Activated CD4-positive, alpha-beta T cell treated with anti-CD3 and anti-CD28 coated beads, Interleukin-2, amount 50 U/mL, for 4 hours (primary cell): ENCODE measurements around the gene ZNF837.

Experiments
- DNase-seq, 2 experiments: peaks; one replicate each; pipeline ENCODE4 v3.0.0-alpha.2; 2020

ZNF837 gene

DNA sequence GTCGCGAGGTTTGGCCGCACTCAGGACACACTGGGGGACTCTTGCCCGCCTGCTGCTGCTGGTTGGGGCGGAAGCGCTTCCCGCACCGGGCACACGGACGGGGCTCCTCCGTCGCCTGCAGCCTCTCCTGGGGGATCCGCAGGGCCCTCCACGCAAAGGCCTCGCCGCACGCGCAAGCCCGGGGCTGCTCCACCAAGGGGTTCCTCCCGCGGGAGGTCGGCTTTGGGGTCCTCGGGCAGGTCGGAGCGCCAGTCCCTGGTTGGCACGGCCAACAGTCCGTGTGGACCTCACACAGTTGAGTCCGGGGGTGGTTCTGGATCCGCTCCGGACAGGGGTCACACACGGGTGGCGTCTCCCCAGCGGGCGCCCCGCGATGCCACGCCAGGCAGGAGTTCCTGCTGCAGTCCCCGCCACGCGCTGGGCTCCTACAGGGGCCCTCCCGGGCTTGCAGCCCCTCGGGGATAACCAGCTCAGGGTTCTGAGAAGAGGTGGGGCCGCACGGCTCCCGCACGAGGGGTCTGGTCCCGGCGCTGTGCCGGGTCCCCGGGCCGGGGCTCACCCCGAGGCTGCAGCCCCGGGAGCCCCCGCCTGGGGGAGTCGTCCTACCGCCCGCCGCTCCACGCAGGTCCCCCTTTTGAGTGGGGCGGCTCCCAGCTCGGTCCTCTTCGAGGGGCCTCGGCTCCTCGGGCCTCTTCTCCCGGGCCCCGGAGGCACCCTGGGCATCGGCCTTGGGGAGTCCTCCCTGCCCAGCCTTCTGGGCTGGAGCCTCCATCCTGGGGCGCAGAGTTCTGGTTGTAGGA lies 12.1 kb downstream of the ZNF837 start:
- DNase-seq, result no peak

DNA sequence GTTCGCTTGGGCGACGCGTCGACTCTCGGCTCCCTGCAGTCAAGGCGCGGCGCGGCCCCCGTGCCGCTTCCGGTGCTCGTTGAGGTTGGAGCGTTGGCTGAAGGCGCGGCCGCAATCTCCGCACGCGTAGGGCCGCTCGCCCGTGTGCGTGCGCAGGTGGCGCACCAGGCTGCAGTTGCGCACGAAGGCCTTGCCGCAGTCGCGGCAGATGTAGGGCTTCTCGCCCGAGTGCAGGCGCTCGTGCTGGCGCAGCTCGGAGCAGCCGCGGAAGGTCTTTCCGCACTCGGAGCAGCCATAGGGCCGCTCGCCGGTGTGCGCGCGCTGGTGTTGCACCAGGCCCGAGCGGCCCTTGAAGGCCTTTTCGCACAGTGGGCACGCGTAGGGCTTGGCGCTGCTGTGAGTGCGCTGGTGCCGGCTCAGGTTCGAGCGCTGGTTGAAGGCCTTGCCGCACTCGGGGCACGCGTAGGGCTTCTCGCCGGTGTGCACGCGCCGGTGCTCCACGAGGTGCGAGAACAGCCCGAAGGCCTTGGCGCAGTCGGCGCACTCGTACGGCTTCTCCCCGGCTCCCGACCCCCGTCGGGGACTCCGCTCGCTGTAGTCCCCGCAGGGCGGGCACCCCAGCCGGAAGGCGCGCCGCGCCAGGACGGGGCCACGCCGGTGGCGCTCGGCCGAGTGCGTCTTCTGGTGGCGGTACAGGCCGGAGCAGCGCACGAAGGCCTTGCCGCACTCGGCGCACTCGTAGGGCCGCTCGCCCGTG lies 13.0 kb downstream of the ZNF837 start:
- DNase-seq, result no peak

DNA sequence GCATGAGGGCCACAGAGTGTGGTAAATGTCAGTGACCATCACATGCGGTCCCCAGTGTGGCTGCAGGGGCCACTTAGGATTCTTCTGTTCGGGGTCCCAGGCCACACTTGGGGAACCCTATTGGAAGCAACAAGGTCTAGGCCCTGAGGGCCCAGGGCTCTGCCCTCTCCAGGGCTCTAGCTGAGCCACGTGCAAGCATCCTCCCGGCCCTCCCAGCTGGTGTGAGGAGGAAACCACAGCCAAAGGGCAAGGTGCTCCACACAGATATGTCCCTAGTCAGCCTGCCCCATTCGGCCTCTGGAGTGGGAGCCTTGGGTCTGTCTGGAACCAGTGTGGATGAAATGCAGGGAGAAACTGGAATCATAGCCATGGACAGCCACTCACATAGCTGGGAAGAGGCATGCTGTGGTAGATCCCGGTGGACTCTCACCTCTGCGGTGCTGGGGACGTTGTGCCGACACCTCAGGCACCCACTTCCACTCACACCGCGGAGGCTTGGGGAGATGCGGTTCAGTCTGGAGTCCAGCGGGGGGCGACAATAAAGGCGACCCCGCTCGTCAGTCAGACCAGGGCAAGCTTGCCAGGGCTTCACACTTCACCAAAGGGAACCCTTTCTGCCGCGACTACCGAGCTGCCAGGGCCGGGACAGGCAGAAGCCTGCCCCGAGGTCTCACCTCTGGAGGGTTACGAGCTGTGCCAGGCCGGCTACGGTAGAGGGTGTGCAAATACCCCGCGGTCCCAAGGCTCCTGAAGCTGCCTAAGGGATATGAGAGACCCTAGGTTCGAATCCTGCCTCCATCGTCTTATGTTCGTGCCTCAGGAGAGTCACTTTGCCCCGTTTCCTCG lies 14.0 kb downstream of the ZNF837 start:
- no peak for DNase-seq

DNA sequence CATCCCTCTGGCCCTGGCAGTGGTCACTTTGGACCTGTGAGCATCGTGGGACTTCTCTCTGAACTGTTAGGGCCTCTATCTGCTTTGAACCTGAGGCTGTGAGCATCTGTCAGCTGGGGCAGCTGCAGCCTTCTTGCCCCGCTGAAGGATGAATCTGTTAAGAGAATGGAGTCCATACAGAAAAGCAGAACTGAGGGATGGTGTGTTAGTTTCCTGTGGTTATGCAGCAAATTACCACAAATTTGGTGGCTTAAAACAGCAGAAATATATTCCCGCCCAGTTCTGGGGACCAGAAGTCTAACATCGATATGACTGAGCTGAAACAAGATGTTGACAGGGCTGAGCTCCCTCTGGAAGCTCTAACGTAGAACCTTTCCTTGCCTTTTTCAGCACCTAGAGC lies 16.7 kb downstream of the ZNF837 start:
- no peak for DNase-seq

DNA sequence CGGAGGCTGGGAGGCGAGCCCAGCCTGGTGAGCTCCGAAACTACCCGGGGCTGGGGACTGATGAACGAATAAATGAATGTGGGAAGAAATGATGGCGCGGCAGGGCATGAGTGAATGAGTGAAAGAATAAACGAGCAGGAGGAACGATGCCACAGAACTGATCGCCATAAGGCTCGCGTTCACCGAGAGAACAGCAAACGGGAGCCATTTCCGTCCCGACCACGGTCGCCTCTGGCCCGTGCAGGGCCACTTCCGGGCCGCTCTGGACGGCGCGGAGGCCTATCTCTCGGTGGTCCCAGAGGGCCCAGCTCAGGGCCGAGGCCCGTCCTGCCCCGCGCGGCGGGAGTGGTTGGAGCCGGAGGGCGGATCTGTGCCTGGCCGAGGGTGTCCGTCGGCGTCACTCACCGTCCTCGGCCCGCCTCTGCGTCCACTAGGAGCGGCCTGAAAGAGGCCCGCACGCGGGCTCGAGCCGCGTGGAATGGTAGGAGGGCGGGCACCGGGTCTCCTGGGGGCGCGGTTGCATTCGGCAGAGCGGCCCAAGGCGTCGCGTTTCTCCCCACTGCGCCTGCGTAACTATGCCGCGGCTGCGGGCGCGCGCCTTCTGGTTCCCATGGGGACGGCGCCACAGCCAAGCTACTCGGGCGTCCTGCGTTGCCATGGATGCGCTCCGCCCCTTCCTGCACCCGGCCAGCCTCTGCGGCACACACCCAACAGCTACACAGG lies 18.4 kb downstream of the ZNF837 start, which contains the start of gene ZNF497:
TSS of gene ZNF497 (minus strand) at position 480 of the 723 bp plus-strand sequence. CDS start 5,116 bp downstream, outside the sequence.
- DNase-seq, result peak; percentile 95 to 96

DNA sequence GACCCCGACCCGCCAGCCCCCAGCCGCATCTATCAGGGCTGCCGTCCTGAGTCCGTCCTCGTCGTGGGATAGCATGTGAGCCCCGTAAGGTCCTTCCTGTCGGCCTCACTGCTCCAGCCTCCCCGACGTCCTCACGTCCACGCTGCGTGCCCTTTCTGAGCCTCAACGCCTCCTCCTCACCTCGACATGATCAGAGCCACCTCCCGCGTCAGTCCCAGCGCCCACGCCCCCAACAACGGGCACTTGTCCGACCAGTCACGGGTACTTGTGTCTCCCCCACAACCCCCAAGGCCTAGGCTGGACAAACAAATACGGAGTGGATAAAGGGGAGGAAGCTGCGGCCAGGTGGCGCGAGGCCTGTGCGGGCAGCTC lies 18.9 kb downstream of the ZNF837 start:
- DNase-seq, result peak; percentile 26 to 34

DNA sequence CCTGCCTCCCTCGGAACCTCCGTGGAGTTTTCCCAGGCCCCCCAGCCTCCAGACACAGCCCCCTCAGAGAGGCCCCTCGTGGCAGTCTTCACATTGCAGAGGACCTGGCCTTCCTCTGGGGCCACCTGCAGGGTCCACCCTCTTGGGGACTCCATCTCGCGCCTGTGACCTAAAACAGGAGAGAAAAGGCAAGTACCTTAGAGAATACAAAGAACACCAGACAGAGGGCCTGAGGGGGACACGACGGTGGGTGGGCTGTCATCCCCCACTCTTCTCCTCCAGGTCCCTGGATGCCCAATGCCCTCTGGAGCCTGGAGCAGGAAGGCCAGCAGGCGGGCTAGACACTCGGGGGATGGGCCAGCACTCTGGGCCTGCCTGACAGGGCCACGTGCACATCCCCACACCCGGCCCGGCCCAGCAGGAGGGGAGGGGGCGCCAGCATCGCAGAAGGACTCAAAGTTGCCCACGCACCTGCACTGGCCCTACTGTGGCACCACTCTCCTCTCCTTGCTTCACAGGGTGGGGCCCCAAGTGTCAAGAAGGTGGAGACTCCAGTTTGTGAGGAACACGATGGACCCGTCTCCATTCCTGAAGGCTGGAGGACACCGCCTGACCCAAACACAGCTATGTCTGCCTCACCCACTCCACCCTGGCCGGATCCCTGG lies 23.2 kb downstream of the ZNF837 start:
- no peak for DNase-seq

DNA sequence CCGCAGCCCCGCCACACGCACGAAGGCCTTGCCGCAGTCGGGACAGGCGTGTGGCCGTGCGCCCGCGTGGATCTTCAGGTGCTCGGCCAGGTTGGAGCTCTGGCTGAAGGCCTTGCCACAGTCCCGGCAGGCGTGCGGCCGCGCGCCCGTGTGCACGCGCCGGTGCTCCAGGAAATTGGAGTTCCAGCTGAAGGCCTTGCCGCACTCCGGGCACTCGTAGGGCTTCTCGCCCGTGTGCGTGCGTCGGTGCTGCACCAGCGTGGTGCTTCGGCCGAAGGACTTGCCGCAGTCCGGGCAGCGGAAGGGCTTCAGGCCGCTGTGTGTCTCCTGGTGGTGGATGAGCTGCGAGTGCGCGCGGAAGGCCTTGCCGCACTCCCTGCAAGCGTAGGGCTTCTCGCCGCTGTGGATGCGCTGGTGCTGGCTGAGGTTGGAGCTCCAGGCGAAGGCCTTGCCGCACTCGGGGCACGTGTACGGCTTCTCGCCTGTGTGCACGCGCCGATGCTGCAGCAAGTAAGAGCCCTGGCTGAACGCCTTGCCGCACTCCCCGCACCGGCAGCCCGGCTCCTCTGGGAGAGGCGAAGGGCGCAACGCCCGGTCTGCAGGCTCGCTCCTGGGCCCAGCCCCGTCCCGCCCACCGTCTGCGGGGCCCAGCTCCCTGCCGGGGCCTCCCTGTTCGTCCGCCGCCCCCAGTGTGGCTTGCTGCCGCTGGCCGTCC lies 23.9 kb downstream of the ZNF837 start:
- DNase-seq, result no peak

DNA sequence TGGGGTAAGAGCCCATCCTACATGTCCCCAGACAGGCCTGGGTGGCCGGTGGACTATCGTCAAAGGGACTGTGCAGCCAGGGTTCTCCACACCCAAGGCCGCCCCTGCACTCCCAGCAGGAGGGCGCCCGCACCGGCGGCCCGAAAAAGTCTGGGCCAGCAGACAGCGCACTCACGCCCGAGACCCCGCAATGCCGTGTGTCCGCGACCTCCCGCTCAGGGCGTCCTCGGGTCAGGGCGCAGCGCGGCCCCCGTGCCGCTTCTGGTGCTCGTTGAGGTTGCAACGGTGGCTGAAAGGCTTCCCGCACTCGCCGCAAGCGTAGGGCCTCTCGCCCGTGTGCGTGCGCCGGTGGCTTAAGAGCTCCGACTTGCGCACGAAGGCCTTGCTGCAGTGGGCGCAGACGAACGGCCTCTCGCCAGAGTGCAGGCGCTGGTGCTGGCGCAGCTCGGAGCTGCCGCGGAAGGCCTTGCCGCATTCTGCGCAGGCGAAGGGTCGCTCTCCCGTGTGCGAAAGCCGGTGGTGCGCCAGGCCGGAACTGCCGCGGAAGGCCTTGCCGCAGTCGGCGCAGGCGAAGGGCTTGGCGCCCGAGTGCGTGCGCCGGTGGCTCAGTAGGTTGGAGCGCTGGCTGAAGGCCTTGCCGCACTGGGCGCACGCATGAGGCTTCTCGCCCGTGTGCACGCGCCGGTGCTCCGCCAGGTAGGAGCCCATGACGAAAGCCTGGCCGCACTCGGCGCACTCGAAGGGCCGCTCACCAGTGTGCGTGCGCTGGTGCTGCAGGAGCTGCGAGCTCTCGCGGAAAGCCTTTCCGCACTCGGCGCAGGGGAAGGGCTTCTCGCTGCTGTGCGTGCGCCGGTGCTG lies 24.7 kb downstream of the ZNF837 start:
- DNase-seq, result peak in 1 of 2 experiments; percentile 13

DNA sequence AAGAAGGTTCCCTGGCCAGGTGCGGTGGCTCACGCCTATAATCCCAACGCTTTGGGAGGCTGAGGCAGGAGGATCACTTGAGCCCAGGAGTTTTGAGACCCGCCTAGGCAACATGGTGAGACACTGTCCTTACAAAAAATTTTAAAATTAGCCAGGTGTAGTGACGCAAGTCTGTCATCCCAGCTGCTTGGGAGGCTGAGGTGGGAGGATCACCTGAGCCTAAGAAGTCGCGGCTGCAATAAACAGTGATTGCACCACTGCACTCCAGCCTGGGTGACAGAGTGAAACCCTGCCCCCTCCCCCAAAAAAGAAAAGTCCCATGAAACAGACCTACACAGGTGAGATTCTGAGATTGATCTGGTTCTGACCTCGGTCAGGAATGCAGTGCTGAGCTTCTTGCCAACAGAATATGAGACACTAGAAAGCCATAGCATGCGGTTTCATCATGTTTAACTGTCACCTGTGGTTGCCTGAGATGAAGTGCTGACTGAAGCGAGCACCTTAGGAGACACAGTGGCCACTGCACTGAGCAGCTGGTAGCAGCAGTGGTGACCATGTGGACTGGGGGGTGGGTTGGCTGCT lies 25.5 kb downstream of the ZNF837 start:
- no peak for DNase-seq

DNA sequence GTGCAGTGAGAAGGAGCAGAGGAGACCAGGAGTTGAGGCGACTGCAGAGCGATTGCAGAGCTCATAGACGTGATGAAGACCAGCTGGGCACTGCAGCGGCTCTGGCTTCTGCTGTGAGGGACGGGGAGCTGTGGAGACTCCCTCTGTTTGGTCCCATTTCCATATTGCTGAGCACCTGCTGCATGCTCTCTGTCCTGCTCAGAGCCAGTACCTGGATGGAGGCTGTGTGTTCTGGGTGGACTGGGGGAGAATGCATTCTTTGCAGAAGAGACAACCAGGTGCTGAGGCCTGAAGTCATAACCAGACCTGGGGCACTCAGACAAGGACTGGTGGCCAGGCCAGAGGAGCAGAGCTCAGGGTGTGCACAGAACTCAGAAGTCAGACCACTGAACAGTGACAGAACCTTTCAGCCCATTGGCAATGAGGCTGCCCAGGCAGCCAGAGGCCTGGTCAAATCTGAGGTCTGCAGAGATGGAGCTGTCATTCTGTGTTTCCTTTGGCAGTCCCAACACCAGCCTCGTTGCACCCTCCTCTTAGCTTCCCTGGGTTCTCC lies 26.3 kb downstream of the ZNF837 start:
- DNase-seq, result no peak

DNA sequence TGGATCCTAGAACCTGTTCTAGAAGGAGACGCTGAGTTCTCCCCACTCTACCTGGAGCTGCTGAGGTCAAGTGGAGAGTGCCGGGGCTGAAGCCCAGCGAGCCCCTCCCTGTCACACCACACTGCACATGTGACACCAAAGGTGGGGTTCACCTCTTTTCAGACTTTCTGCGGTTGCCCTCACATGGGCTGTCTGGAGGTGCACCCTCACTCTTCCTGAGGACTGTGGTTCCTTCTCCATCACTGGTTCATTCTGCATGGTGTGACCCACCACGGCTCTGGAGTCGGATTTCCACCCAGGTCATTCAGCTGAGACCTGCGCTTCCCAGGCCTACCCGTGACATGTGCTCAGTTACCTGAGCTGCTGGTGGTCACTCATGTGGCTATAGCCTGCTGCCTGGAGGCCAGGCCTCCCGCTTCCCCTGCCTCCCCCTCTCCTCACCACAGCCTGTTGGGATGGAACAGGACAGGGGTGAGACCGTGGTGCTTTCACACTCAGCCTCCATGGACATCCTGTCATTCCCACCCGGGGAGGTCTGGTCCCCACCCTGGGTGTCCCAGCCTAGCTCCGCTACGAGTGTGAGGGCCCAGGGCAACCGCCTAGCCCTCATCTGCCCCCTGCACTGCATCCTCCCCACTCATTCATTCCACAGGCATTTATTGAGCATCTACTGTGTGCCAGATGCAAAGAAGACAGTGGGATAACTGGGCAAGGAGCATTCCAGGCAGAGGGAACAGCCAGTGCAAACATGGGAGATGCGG lies 26.9 kb downstream of the ZNF837 start:
- no peak for DNase-seq

DNA sequence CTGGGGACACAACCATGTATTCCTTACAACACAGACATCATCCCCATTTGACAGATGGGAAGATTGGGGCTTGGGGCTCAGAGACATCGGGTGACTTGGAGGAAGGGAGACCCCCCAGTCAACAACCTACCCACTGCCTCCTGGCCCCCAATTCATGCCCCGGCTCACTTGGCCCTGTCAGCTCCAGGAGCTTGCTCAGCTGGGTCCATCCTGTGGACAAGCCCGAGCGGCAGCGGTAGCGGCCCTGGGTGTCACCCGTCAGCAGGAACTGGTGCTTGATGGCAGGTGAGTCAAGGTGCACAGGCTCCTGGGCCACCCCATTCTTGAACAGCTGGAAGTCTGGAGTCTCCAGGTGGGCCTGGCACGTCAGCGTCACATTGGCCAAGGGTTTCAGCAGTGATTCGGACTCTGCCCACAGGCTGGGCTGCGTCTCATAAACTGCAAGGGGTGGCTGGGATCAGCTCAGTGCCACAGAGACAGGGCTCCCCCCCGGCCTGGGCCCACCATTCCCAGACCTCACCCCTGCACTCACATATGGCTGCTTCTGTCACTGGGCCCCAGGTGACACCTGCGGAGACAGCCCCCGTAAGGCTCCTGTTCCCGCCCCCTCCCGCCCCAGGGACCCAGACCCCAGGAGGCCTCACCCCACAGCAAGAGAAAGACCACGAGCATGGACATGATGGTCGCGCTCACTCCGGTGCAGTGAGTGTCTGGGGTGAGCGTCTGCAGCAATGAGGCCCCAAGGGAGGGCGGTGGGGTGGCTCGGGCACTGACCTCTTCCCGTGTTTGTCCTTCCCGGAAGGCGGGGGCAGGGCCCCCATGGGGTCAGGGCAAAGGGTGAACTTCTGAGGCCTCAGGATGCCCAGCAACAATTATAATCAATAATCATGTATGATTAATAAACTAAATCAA lies 27.8 kb downstream of the ZNF837 start, which contains the start of gene A1BG:
TSS of gene A1BG (minus strand) at position 733 of the 912 bp plus-strand sequence. CDS start at position 678, 55 bp downstream.
- DNase-seq, result no peak

DNA sequence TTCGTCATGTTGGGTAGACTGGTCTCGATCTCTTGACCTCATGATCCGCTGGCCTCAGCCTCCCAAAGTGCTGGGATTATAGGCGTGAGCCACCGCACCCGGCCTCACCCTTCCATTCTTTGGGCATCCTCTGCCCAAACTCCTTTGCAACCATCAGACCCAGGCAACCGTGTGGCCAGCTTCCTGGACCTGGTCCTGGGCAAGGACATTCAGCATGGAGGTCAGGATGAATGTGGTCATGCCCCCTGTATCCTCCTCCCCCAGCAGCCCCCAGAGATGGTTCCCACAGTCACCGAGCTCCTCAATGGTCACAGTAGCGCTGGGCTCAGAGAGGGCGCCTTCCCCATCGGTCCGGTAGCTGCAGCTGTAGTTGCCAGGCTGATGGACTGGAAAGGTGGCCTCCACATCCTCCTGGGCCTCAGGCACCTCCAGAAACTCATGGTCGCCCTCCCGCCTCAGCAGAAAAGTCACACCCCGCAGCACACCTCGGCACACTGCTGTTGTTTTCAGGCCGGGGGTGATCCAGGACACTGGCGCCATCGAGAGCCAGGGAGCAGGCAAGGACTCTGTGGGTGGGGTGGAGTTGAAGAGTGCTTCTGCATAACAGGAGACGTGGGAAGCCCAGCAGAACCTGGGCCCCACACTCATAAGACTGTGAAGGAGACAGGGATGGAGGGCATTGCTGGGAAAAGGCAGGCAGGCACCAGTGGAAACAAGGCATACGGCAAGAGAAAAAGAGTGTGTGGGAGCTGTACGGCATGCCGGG lies 28.7 kb downstream of the ZNF837 start:
- no peak for DNase-seq

DNA sequence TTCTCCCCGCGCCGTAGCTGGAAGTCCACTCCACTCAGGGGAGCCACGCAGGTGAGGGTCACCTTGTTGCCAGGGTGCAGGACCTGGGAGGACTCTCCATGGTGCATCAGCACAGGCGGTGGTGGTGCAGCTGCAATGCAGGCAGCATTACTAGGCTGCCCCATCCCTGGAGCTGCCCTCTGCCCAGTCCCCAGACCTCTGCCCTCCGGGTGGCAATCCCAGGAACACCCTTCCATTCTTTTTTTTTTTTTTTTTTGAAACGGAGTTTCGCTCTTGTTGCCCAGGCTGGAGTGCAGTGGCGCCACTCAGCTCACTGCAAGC lies 29.3 kb downstream of the ZNF837 start:
- no peak for DNase-seq

DNA sequence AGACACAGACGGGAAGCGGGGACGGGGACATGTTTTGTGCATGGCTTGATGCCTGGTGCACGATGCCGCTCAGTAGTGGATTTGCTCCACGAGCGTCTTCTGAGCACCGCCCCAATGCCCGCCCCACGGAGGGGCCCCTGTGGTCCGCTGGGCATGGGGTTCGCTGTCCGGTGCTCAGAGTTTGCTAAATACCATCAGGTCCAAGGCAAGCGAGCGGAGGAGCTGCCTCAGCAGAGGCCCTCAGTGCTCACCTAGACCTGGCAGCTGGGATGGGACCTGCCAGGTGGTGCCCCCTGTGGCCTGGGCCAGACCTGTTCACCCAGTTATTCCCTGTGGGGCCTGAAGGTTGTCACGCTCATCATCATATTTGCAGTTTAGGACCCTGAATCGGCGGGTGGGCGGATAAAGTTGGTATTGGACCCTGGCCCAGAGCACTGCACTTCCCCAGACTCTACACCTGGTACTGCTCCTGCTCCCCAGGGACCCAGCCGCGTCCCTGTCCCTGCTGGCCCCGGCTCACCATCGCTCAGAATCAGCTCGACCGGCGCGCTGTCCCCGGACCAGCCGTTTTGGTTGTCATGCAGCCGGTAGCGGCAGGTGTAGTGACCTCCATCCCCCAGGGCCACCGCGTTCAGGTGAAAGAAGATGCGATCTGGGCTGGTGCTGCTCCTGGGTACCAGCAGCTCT lies 29.8 kb downstream of the ZNF837 start:
- DNase-seq, result no peak
